Measurements from ENCODE around the gene ZNF488. TPM values are rescaled to one million over a fixed set of nuclear protein-coding genes. Genes with fewer than 3 reads are reported as not detected.

ZNF488 gene
- polyA plus RNA-seq, 1 donor from 2014 or later = 0.85 TPM

GRCh38 chr10:47370015-47370767 lies 13.9 kb downstream of the ZNF488 start:
- H3K79me2 ChIP-seq (replicated peaks; ENCODE audit: insufficient read depth, low read length) = no peaks in the 10 kb centered on the region
- no peak overlapping the region for H3K27ac ChIP-seq (ENCODE audit: low read length)
- no peaks in the 10 kb centered on the region for H3K27me3 ChIP-seq (ENCODE audit: insufficient read depth, low read depth, low read length)
- no peaks in the 10 kb centered on the region for H3K36me3 ChIP-seq (ENCODE audit: insufficient read depth, low read length)
- H3F3A ChIP-seq (ENCODE audit: insufficient read depth, low read length, poor library complexity, severe bottlenecking) = no peaks in the 10 kb centered on the region
- TF ChIP-seq REST (IDR thresholded peaks at IDR 0.05; ENCODE audit: borderline replicate concordance) (no peak), SMC3 (conservative IDR thresholded peaks at IDR 0.05; ENCODE audit: poor library complexity) (no peak), EP300 (conservative IDR thresholded peaks at IDR 0.05; ENCODE audit: poor library complexity, severe bottlenecking) (no peak), RAD21 (conservative IDR thresholded peaks at IDR 0.05) (no peak), POLR2AphosphoS5 (IDR thresholded peaks at IDR 0.05) (no peak), CTCF (IDR thresholded peaks at IDR 0.05; ENCODE audit: poor library complexity, severe bottlenecking) (no peak), TAF1 (IDR thresholded peaks at IDR 0.05; ENCODE audit: low read depth) (no peak), EZH2 (IDR thresholded peaks at IDR 0.05; ENCODE audit: borderline replicate concordance, insufficient read depth, low read length, poor library complexity, severe bottlenecking) (no peak), MXI1 (conservative IDR thresholded peaks at IDR 0.05; ENCODE audit: poor library complexity, severe bottlenecking) (no peak)
- H2AFZ ChIP-seq (ENCODE audit: low read depth, low read length) = no peak overlapping the region
- no peaks in the 10 kb centered on the region for H4K20me1 ChIP-seq (ENCODE audit: insufficient read depth)
- H3K9me3 ChIP-seq (ENCODE audit: low read length) = no peaks in the 10 kb centered on the region
- no peak overlapping the region for H3K9ac ChIP-seq (ENCODE audit: low read length)
- H3K4me3 ChIP-seq (ENCODE audit: low read length) = no peak overlapping the region
- no peaks in the 10 kb centered on the region for H3K9me2 ChIP-seq (ENCODE audit: insufficient read depth, low read length)
- no peak overlapping the region for H3K4me2 ChIP-seq (ENCODE audit: low read length)

GRCh38 chr10:47369251-47369894 lies 14.7 kb downstream of the ZNF488 start:
- H3K36me3 ChIP-seq (ENCODE audit: insufficient read depth, low read length) = no peaks in the 10 kb centered on the region
- H2AFZ ChIP-seq (ENCODE audit: low read depth, low read length) = no peak overlapping the region
- no peaks in the 10 kb centered on the region for H3K27me3 ChIP-seq (ENCODE audit: insufficient read depth, low read depth, low read length)
- H3K9ac ChIP-seq (ENCODE audit: low read length) = no peak overlapping the region
- TF ChIP-seq MXI1 (conservative IDR thresholded peaks at IDR 0.05; ENCODE audit: poor library complexity, severe bottlenecking) = no peak
- no peaks in the 10 kb centered on the region for H3K9me3 ChIP-seq (ENCODE audit: low read length)
- no peak overlapping the region for H3K4me2 ChIP-seq (ENCODE audit: low read length)
- no peak overlapping the region for H3K27ac ChIP-seq (ENCODE audit: low read length)
- H3K4me3 ChIP-seq (ENCODE audit: low read length) = no peak overlapping the region
- H4K20me1 ChIP-seq (ENCODE audit: insufficient read depth) = no peaks in the 10 kb centered on the region
- no peaks in the 10 kb centered on the region for H3K79me2 ChIP-seq (replicated peaks; ENCODE audit: insufficient read depth, low read length)
- H3K9me2 ChIP-seq (ENCODE audit: insufficient read depth, low read length) = no peaks in the 10 kb centered on the region
- no peaks in the 10 kb centered on the region for H3F3A ChIP-seq (ENCODE audit: insufficient read depth, low read length, poor library complexity, severe bottlenecking)

Data from neural cell (in vitro differentiated cells).